ENCODE results near the gene WNT7B.

Gene WNT7B

GRCh38 chr22:45977551-45978274, 751 bp upstream of the WNT7B start:
- DNase-seq (ENCODE audit: insufficient read length, low spot score), result no peak
- no peak for TF ChIP-seq POLR2A (IDR thresholded peaks at IDR 0.05; ENCODE audit: low read depth, low read length)
- FAIRE-seq, result no peak

- FAIRE-seq, result no peak
These were observed 534 bp downstream of the WNT7B start for GRCh38 chr22:45976254-45977002.

DNA sequence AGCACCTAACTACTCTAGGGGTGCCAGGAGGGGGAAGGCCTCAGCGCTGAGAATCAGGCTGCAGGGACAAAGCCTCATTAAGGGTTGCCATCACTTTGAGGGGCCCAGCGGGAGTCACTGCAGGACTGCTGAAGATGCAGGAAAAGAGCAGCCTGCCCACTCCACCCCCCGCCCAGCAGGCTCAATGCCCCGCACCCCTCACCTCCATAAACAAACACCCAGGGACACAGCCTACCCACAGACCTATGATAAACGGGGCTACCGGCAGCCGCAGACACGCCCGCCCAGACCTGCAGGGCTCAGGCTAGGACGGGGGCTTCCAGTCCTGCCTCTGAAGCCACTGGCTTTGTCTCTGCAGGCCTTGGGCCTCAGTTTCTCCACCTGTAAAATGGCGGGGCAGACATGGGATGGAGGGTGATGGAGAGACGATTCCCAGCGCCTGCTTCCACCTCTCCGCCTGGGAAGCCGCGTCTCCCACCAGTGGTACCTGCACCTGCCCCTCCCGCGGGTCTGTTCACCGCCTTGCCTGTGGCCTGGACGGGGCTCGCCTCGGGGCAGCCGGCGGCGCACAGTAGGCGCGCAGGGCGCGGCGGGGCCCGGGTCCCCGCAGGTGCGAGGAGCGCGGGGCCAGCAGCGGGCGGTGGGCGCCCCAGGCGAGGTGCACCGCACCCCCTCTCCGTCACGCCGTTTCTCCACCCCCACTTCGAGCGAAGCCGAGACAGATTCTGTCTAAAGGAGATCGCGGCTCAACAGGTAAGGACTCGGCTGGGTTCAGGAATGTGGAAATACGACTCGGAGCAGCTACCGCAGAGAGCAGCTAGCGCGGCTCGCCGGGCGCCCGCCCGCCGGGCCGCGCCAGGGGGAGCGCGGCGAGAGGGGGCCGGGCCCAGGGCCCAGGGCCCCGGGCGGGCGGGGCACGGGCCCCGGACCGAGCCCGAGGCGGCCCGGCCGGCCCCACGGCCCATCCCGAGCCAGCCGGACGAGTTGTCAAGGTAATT, 1.5 kb downstream of the WNT7B start:
- DNase-seq (ENCODE audit: insufficient read length, low spot score), result no peak

More at GRCh38 chr22:45976254-45977002, 534 bp downstream of the WNT7B start:
- DNase-seq (ENCODE audit: insufficient read length, low spot score), result no peak
- no peak for TF ChIP-seq POLR2A (IDR thresholded peaks at IDR 0.05; ENCODE audit: low read depth, low read length)

DNA sequence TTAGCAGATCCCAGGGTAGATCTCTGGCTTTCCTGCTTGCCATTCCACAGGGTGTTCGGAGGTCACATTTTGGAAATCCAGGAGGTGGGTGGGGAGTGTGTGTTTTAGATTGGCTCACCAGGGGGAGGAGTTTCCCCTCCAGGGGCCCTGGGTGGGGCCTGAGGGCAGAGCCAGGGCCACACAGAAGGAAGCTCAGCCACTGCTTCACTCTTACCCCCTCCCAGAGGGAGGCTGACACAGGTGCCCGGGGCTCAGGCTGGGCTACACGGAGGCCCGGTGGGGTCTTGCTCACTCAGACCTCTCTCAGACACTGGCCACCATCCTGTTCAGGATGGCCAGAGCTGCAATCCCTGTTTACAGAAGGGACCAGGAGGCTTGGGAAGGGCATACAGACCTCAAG, 2.5 kb downstream of the WNT7B start:
- no peak for FAIRE-seq
- no peak for DNase-seq (ENCODE audit: insufficient read length, low spot score)
- no peak for TF ChIP-seq POLR2A (IDR thresholded peaks at IDR 0.05; ENCODE audit: low read depth, low read length)

More for the DNA sequence above, 1.5 kb downstream of the WNT7B start:
- TF ChIP-seq POLR2A (IDR thresholded peaks at IDR 0.05; ENCODE audit: low read depth, low read length), result no peak
- FAIRE-seq, result no peak

- DNase-seq (ENCODE audit: insufficient read length, low spot score) (no peak), FAIRE-seq (no peak)
- TF ChIP-seq POLR2A (IDR thresholded peaks at IDR 0.05; ENCODE audit: low read depth, low read length), result no peak
These were observed 4.1 kb downstream of the WNT7B start for GRCh38 chr22:45972889-45973253.

- TF ChIP-seq POLR2A (IDR thresholded peaks at IDR 0.05; ENCODE audit: low read depth, low read length), result no peak
- no peak for FAIRE-seq
These were observed 4.7 kb downstream of the WNT7B start for GRCh38 chr22:45972091-45972888.

DNA sequence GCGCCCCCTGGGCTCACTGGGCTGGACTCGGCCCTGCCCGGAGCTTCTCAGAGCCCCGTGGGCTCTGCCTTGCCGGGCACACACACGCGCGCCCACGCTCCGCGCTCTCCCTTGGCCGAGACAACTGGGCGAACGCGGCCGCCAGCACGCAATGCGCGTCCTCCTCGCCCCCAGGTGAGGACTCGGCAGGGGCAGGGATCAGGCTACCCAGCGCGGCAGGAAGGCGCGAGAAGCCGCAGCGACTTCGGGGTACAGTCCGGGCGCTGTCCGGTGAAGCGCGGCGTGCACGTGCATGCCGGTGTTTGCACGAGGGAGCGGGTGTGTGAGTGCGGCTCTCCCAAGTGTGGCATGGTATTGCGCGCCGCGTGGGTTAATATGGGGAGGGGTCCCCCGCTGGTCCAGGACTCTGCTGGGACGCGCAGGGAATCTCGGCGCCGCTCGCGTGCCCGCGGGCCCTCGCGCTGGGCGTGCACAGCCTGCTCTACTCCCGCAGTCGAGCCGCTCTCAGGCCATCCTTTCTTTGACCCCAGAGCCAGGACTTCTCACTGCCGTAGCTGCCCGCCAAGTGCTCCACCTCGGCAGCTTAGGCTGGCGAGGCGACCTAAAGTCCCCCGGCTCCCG, 5.4 kb downstream of the WNT7B start:
- no peak for FAIRE-seq
- no peak for DNase-seq (ENCODE audit: insufficient read length, low spot score)
- no peak for TF ChIP-seq POLR2A (IDR thresholded peaks at IDR 0.05; ENCODE audit: low read depth, low read length)

More at GRCh38 chr22:45972091-45972888, 4.7 kb downstream of the WNT7B start:
- no peak for DNase-seq (ENCODE audit: insufficient read length, low spot score)

- no peak for DNase-seq (ENCODE audit: insufficient read length, low spot score)
- TF ChIP-seq POLR2A (IDR thresholded peaks at IDR 0.05; ENCODE audit: low read depth, low read length), result no peak
- no peak for FAIRE-seq
These were observed 6.1 kb downstream of the WNT7B start for GRCh38 chr22:45970705-45971407.

DNA sequence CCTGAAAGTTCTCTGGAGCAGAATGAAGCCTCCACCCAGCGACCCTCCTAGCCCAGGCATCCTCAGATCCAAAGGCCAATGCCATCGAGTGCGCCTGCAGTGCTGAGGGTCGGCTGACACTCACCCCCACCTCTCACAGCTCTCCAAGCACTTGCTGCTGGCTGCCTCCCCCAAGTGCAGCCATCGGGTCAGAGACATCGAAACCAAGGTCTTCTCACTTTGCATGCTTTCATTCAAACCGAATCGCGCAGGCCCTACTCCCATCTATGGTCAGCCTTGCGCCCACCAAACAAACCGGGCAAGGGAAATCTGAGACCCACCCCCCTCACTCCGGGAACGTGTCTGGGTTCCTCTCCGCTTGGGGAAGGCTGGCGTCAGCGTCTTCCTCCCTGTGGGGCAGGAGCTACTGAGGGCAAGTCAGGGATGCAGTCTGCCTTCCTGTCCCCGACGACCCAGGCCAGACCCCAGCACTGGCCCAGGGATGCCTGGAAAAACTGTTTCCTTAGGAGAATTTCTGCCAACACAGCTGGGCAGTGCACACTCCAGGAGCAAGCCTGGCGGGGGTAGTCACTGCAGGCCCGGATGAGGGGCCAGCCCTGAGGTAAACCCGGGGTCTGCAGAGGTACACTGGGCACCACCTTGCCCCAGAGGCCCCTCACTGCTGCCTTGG, 7.0 kb downstream of the WNT7B start:
- FAIRE-seq, result no peak
- no peak for TF ChIP-seq POLR2A (IDR thresholded peaks at IDR 0.05; ENCODE audit: low read depth, low read length)

GRCh38 chr22:45969414-45969799, 7.6 kb downstream of the WNT7B start:
- DNase-seq (ENCODE audit: insufficient read length, low spot score) (no peak), FAIRE-seq (no peak)
- no peak for TF ChIP-seq POLR2A (IDR thresholded peaks at IDR 0.05; ENCODE audit: low read depth, low read length)

More for the DNA sequence above, 7.0 kb downstream of the WNT7B start:
- no peak for DNase-seq (ENCODE audit: insufficient read length, low spot score)

- no peak for TF ChIP-seq POLR2A (IDR thresholded peaks at IDR 0.05; ENCODE audit: low read depth, low read length)
- peak; percentile 98 for DNase-seq (ENCODE audit: insufficient read length, low spot score)
These were observed 8.1 kb downstream of the WNT7B start for GRCh38 chr22:45968751-45969413.

More at GRCh38 chr22:45968751-45969413, 8.1 kb downstream of the WNT7B start:
- peak; percentile 89 for FAIRE-seq

All from H54 (cell line).